HepG2 (cell line): ENCODE data around the gene SDR9C7. TPM values are rescaled to one million over a fixed set of nuclear protein-coding genes. Genes with fewer than 3 reads are reported as not detected.

ENCODE experiments used
- ATAC-seq: fragments of 200-7000 bp; cut with Tn5 transposase; 3 replicates; pipeline ENCODE4 v1.9.1; 2020; ENCODE audit warnings: mild to moderate bottlenecking, moderate library complexity
- BruUV-seq: library from RNA; stranded (reverse); fragments of 400-500 nt; replicated peaks from 2 replicates; lab custom pipeline; 2021; lab: Mats Ljungman, UMichigan
- CTCF ChIA-PET: fragments of 300-600 bp; formaldehyde crosslinking; extraction: SDS; loops from one replicate; lab custom pipeline; 2021; ENCODE audit warnings: low total read pairs, inconsistent platforms, low intra/inter-chr PET ratio; lab: Yijun Ruan, JAX
- POLR2A ChIA-PET: fragments of 350-600 bp; sonication (Branson Sonifier 250); formaldehyde crosslinking; loops from one replicate; lab custom pipeline; 2020; ENCODE audit warnings: antibody characterized with exemption, inconsistent platforms; lab: Yijun Ruan, JAX
- DNase-seq: peaks from one replicate; pipeline ENCODE4 v3.0.0-alpha.2; 2015; ENCODE audit warnings: low spot score
- FAIRE-seq: peaks from 3 replicates; lab custom pipeline; 2011; peaks lifted over from hg19 to GRCh38; lab: Jason Lieb, UNC
- H2AFZ ChIP-seq: one replicate; pipeline ENCODE4 v1.6.1; 2011; ENCODE audit warnings: low read length, inconsistent platforms
- H3K27ac ChIP-seq: fragments of 300-600 bp; 3 replicates; pipeline ENCODE4 v1.8.0; 2011; ENCODE audit warnings: mixed run types, mild to moderate bottlenecking, mixed read lengths, low read length, inconsistent platforms; ENCODE audit not compliant: insufficient read depth; ENCODE audit errors: extremely low read length
- H3K27me3 ChIP-seq, 2 experiments: fragments of 200-600 bp in 1 of 2; 2 replicates in 1 of 2; 3 replicates in 1 of 2; pipeline versions ENCODE4 v1.6.0 to v1.8.0; 2011; ENCODE audit warnings: low read length in 2 of 2, mild to moderate bottlenecking in 2 of 2, moderate library complexity in 2 of 2, inconsistent platforms in 1 of 2; ENCODE audit not compliant: insufficient read depth in 2 of 2, control insufficient read depth in 1 of 2
- H3K36me3 ChIP-seq, 2 experiments: fragments of 200-600 bp in 1 of 2; replicated peaks in 1 of 2; 2 replicates in 1 of 2; 3 replicates in 1 of 2; pipeline versions ENCODE4 v1.5.1 to v1.8.0; 2011; ENCODE audit warnings: low read length in 2 of 2, inconsistent platforms in 1 of 2; ENCODE audit not compliant: insufficient read depth in 2 of 2, control insufficient read depth in 1 of 2
- H3K4me1 ChIP-seq: 2 replicates; pipeline ENCODE4 v1.5.1; 2012; ENCODE audit warnings: low read length, inconsistent platforms; ENCODE audit not compliant: insufficient read depth
- H3K4me2 ChIP-seq: 2 replicates; pipeline ENCODE4 v1.6.0; 2011; ENCODE audit warnings: low read depth, low read length, inconsistent platforms
- H3K4me3 ChIP-seq, 3 experiments: fragments of 200-600 bp in 1 of 3; sonication (generic), shearing (Covaris generic) in 1 of 3; replicated peaks in 1 of 3; 2 replicates each; pipeline ENCODE4 v1.5.1; 2011 to 2016; ENCODE audit warnings: low read length in 3 of 3, inconsistent platforms in 2 of 3, low read depth in 2 of 3, mild to moderate bottlenecking in 2 of 3, control low read depth in 1 of 3, mixed read lengths in 1 of 3; ENCODE audit not compliant: insufficient read depth in 1 of 3
- H3K79me2 ChIP-seq: one replicate; pipeline ENCODE4 v1.6.1; 2011; ENCODE audit warnings: low read length, inconsistent platforms; ENCODE audit not compliant: insufficient read depth
- H3K9ac ChIP-seq: 2 replicates; pipeline ENCODE4 v1.6.0; 2011; ENCODE audit warnings: mild to moderate bottlenecking, low read depth, low read length, inconsistent platforms; ENCODE audit not compliant: insufficient read depth
- H3K9me3 ChIP-seq: 2 replicates; pipeline ENCODE4 v1.5.1; 2012; ENCODE audit warnings: mild to moderate bottlenecking, low read length
- H4K20me1 ChIP-seq: 2 replicates; pipeline ENCODE4 v1.6.0; 2011; ENCODE audit warnings: inconsistent platforms, mild to moderate bottlenecking, low read length, moderate library complexity; ENCODE audit not compliant: insufficient read depth
- GATAD1 ChIP-seq: IDR thresholded peaks from 2 replicates; pipeline ENCODE4 v1.6.1; 2016; ENCODE audit warnings: missing genetic modification reagents, missing compliant biosample characterization
- HIC2 ChIP-seq: sonication (generic); formaldehyde crosslinking; IDR thresholded peaks from 2 replicates; pipeline ENCODE4 v1.9.0; 2022; ENCODE audit warnings: low read depth, missing genetic modification reagents
- KLF13 ChIP-seq: sonication (generic); formaldehyde crosslinking; IDR thresholded peaks from 2 replicates; pipeline ENCODE4 v1.4.0; 2020; ENCODE audit warnings: mild to moderate bottlenecking, missing genetic modification reagents
- MTF2 ChIP-seq: sonication (generic); formaldehyde crosslinking; IDR thresholded peaks from 2 replicates; pipeline ENCODE4 v1.5.0; 2020; ENCODE audit warnings: missing genetic modification reagents, borderline replicate concordance
- PHF5A ChIP-seq: IDR thresholded peaks from one replicate; pipeline ENCODE4 v1.6.1; 2018; ENCODE audit warnings: low read depth, missing genetic modification reagents; ENCODE audit not compliant: unreplicated experiment
- POLR2G ChIP-seq: fragments of 200-400 bp; formaldehyde crosslinking; IDR thresholded peaks from 2 replicates; pipeline ENCODE4 v1.6.1; 2018; ENCODE audit warnings: mild to moderate bottlenecking, low read depth, low read length, moderate library complexity
- ZFP90 ChIP-seq: sonication (generic); formaldehyde crosslinking; IDR thresholded peaks from 2 replicates; pipeline ENCODE4 v1.8.0; 2022; ENCODE audit warnings: missing genetic modification reagents, mild to moderate bottlenecking, inconsistent platforms, borderline replicate concordance
- ZNF329 ChIP-seq: sonication (generic); formaldehyde crosslinking; IDR thresholded peaks from 2 replicates; pipeline ENCODE4 v1.9.0; 2021; ENCODE audit warnings: low read depth, mild to moderate bottlenecking, missing genetic modification reagents
- ZNF333 ChIP-seq: sonication (generic); formaldehyde crosslinking; IDR thresholded peaks from 2 replicates; pipeline ENCODE4 v1.4.0; 2020; ENCODE audit warnings: mild to moderate bottlenecking, missing genetic modification reagents, borderline replicate concordance
- ZNF746 ChIP-seq: sonication (generic); formaldehyde crosslinking; IDR thresholded peaks from 2 replicates; pipeline ENCODE4 v1.8.0; 2022; ENCODE audit warnings: mild to moderate bottlenecking, missing genetic modification reagents
- WGBS: methylation state at CpG from one replicate; pipeline ENCODE4 v1.1.6; 2017; ENCODE audit warnings: low lambda C conversion rate; 5-methylcytosine and 5-hydroxymethylcytosine counted together
- in situ Hi-C: cut with HindIII; loops from 2 replicates; pipeline ENCODE4 v1.10.0; 2017; ENCODE audit warnings: low pct_unique_long_range_greater_than_20kb; ENCODE audit not compliant: extremely low pct_ligation_motif_present
- intact Hi-C: fragments of 100-400 bp; cut with micrococcal nuclease; formaldehyde crosslinking; loops from one replicate; pipeline ENCODE4 v1.10.0; 2022; ENCODE audit not compliant: unreplicated experiment
- polyA plus RNA-seq, 8 experiments: library from polyadenylated mRNA; depleted of rRNA in 3 of 8; stranded (reverse) in 7 of 8; unstranded in 1 of 8; fragments of >200 nt; fragmentation: Illumina TruSeq in 4 of 8; extraction: Trizol in 4 of 8; gene quantifications; 2 replicates each; pipeline versions ENCODE4 v1.2.1 to v1.2.3, GENCODE V29; 2011 to 2016; ENCODE audit warnings: low read depth in 4 of 8, missing spikeins in 1 of 8, mixed read lengths in 1 of 8; ENCODE audit not compliant: insufficient read depth in 1 of 8
- total RNA-seq, 5 experiments: library from RNA; depleted of rRNA; stranded (reverse); fragments of >200 nt; fragmentation: Illumina TruSeq; extraction: Trizol; gene quantifications; 2 replicates each; pipeline ENCODE4 v1.2.3, GENCODE V29; 2016; ENCODE audit warnings: low read depth in 1 of 5

The SDR9C7 gene
- total and polyA plus RNA-seq, 2 of the 13 experiments (the other 11 are each of a cell fraction or from before 2014, with no cell fraction given): 0.04 TPM; not detected in 1

GRCh38 chr12:56908136-56908535, 26.1 kb downstream of the SDR9C7 start:
- peaks cover 17% of the 10 kb centered on the region for H3K9me3 ChIP-seq
- in situ Hi-C loops (no loop called here), intact Hi-C loops (no loop called here)
- TF ChIP-seq ZNF333 (no peak), KLF13 (CRISPR knock-in tag) (no peak), MTF2 (CRISPR knock-in tag) (no peak), POLR2G (no peak), ZNF329 (no peak), PHF5A (no peak), HIC2 (CRISPR knock-in tag) (no peak), GATAD1 (CRISPR knock-in tag) (no peak)
- FAIRE-seq: no peak
- ATAC-seq: no peak
- H3K27ac ChIP-seq: no peak overlapping the region
- H3K4me2 ChIP-seq: no peak overlapping the region
- no peaks in the 10 kb centered on the region for H3K36me3 ChIP-seq
- no peaks in the 10 kb centered on the region for H4K20me1 ChIP-seq
- H3K27me3 ChIP-seq: no peaks in the 10 kb centered on the region
- no peak overlapping the region for H3K9ac ChIP-seq
- no peaks in the 10 kb centered on the region for H3K79me2 ChIP-seq
- no peaks in the 10 kb centered on the region for H3K4me1 ChIP-seq
- no peak for DNase-seq
- BruUV-seq: no TSS peak
- H2AFZ ChIP-seq: no peak overlapping the region
- ChIA-PET POLR2A (no interaction called here), CTCF (no interaction called here)
- H3K4me3 ChIP-seq: no peak overlapping the region
- no CpG with 5 or more reads among the region's 5 CpGs for WGBS

- Histone ChIP-seq H3K4me1 (no peaks in the 10 kb centered on the region), H3K9me3 (peaks cover 17% of the 10 kb centered on the region), H3K4me3 (no peak overlapping the region)
- no peak for ATAC-seq
- no TSS peak for BruUV-seq
- WGBS: 0% methylated on average over 1 of the region's 1 CpG
- TF ChIP-seq ZNF746 (CRISPR knock-in tag) (no peak), ZFP90 (no peak)
- TF ChIP-seq, all 625 proteins: peak for 0
- Histone ChIP-seq H3K4me2 (no peak overlapping the region), H2AFZ (no peak overlapping the region), H3K79me2 (no peaks in the 10 kb centered on the region), H3K27ac (no peak overlapping the region), H3K9ac (no peak overlapping the region), H3K27me3 (no peaks in the 10 kb centered on the region; a peak in 1 of 5 replicates), H4K20me1 (no peaks in the 10 kb centered on the region), H3K36me3 (no peaks in the 10 kb centered on the region)
- intact Hi-C loops (no loop called here), in situ Hi-C loops (no loop called here)
- CTCF ChIA-PET: no interaction called here
- FAIRE-seq (no peak), DNase-seq (no peak)
- POLR2A ChIA-PET: no interaction called here
Observed at GRCh38 chr12:56905852-56906251, 28.4 kb downstream of the SDR9C7 start.
